ENCODE results near the gene FBXO11. TPM values are rescaled to one million over a fixed set of nuclear protein-coding genes. Genes with fewer than 3 reads are reported as not detected.

Gene FBXO11
- total and polyA plus RNA-seq, 10 of the 15 experiments (the other 5 are each of a cell fraction or from before 2014, with no cell fraction given), result 5.9 to 38.9 (median 22.5) TPM

- Histone ChIP-seq H3K79me2 (ENCODE audit: control insufficient read depth, insufficient read depth, low read length) (no peaks in the 10 kb centered on the region), H3K9me3 (replicated peaks; ENCODE audit: control insufficient read depth, insufficient read depth, low read length) (no peaks in the 10 kb centered on the region), H3K27me3 (replicated peaks in 1 of 2; ENCODE audit: control insufficient read depth in 2 of 2, insufficient read depth in 2 of 2, low read length in 1 of 2) (no peaks in the 10 kb centered on the region), H3K27ac (ENCODE audit: control insufficient read depth, insufficient read depth) (no peak overlapping the region), H4K20me1 (ENCODE audit: control insufficient read depth, insufficient read depth) (no peaks in the 10 kb centered on the region), H3K9ac (ENCODE audit: control insufficient read depth, insufficient read depth, low read length) (no peak overlapping the region), H2AFZ (ENCODE audit: control insufficient read depth, low read depth, low read length) (no peak overlapping the region), H3K36me3 (ENCODE audit: control insufficient read depth in 2 of 2, insufficient read depth in 2 of 2, low read length in 1 of 2) (peaks cover 0 to 36% of the 10 kb centered on the region in 2 experiments; a peak in 3 of 4 replicates), H3K4me2 (ENCODE audit: control insufficient read depth, insufficient read depth) (no peak overlapping the region), H3K4me3 (no peak overlapping the region), H3K4me1 (ENCODE audit: control insufficient read depth, insufficient read depth, low read length) (no peaks in the 10 kb centered on the region)
- no peak for DNase-seq (ENCODE audit: low read depth, low spot score)
- ChIA-PET CTCF (no interaction called here), POLR2A (no interaction called here), SMC1A (ENCODE audit: uncharacterized antibody, unreplicated experiment) (no interaction called here), RAD21 (ENCODE audit: unreplicated experiment) (no interaction called here)
- WGBS (ENCODE audit: insufficient coverage, insufficient replicate concordance, low lambda C conversion rate, missing lambda C conversion rate), result 98% methylated on average over 2 of the region's 2 CpGs
- no TSS peak for BruUV-seq (replicated peaks)
- TF ChIP-seq ZBTB11 (CRISPR knock-in tag; IDR thresholded peaks at IDR 0.05), result no peak
- no peak for FAIRE-seq
- intact Hi-C loops (cut with micrococcal nuclease; ENCODE audit: unreplicated experiment), result no loop called here
- no peak for ATAC-seq
- in situ Hi-C loops (cut with MboI), result no loop called here
These were observed 96.4 kb downstream of the FBXO11 start for GRCh38 chr2:47809903-47810302.

- H3K36me3 ChIP-seq (ENCODE audit: control insufficient read depth in 2 of 2, insufficient read depth in 2 of 2, low read length in 1 of 2), result peaks cover under 1 to 45% of the 10 kb centered on the region in 2 experiments
- no peak for FAIRE-seq
- H3K4me3 ChIP-seq, result no peak overlapping the region
- no peaks in the 10 kb centered on the region; the same call in 1 of the 3 replicates for H3K9me3 ChIP-seq (replicated peaks; ENCODE audit: control insufficient read depth, insufficient read depth, low read length)
- no peak overlapping the region for H3K9ac ChIP-seq (ENCODE audit: control insufficient read depth, insufficient read depth, low read length)
- H4K20me1 ChIP-seq (ENCODE audit: control insufficient read depth, insufficient read depth), result no peaks in the 10 kb centered on the region
- no peaks in the 10 kb centered on the region for H3K27me3 ChIP-seq (replicated peaks in 1 of 2; ENCODE audit: control insufficient read depth in 2 of 2, insufficient read depth in 2 of 2, low read length in 1 of 2)
- no peak for TF ChIP-seq HDAC6 (IDR thresholded peaks at IDR 0.05; ENCODE audit: unreplicated experiment)
- no peak for TF ChIP-seq PBX3 (IDR thresholded peaks at IDR 0.05; ENCODE audit: insufficient replicate concordance, low read depth, low read length)
- no peak for TF ChIP-seq MYB (IDR thresholded peaks at IDR 0.05; ENCODE audit: borderline replicate concordance, low read depth, low read length)
- TF ChIP-seq JUND (IDR thresholded peaks at IDR 0.05; ENCODE audit: low read depth, low read length), result no peak
- no peak for TF ChIP-seq RB1 (IDR thresholded peaks at IDR 0.05; ENCODE audit: borderline replicate concordance)
- no peak for TF ChIP-seq ZNF384 (IDR thresholded peaks at IDR 0.05; ENCODE audit: borderline replicate concordance, low read depth, low read length)
- WGBS (ENCODE audit: insufficient coverage, insufficient replicate concordance, low lambda C conversion rate, missing lambda C conversion rate), result 91% methylated on average over 4 of the region's 4 CpGs
- H3K79me2 ChIP-seq (ENCODE audit: control insufficient read depth, insufficient read depth, low read length), result no peaks in the 10 kb centered on the region
- H3K27ac ChIP-seq (ENCODE audit: control insufficient read depth, insufficient read depth), result no peak overlapping the region
- CTCF ChIA-PET, result no interaction called here
- POLR2A ChIA-PET, result no interaction called here
- no peak for DNase-seq (ENCODE audit: low read depth, low spot score)
- ATAC-seq, result no peak
- RAD21 ChIA-PET (ENCODE audit: unreplicated experiment), result interaction anchor here (1.0 kb wide), 1 partner anchor 26 kb away, joined by 3 read pairs; no protein-coding TSS in a partner anchor
- in situ Hi-C loops (cut with MboI) (no loop called here), intact Hi-C loops (cut with micrococcal nuclease; ENCODE audit: unreplicated experiment) (no loop called here)
- H2AFZ ChIP-seq (ENCODE audit: control insufficient read depth, low read depth, low read length), result no peak overlapping the region
- H3K4me2 ChIP-seq (ENCODE audit: control insufficient read depth, insufficient read depth), result no peak overlapping the region
- no TSS peak for BruUV-seq (replicated peaks)
- H3K4me1 ChIP-seq (ENCODE audit: control insufficient read depth, insufficient read depth, low read length), result no peaks in the 10 kb centered on the region
- SMC1A ChIA-PET (ENCODE audit: uncharacterized antibody, unreplicated experiment), result interaction anchor here (0.8 to 1.6 kb wide), 2 partner anchors 12 to 14 kb away, joined by 3 to 5 read pairs; no protein-coding TSS in a partner anchor
These were observed 97.7 kb downstream of the FBXO11 start for GRCh38 chr2:47808614-47809013.

Measured in GM12878 (cell line).